Measurements from ENCODE around the gene ZCCHC17.
A peak's percentile ranks its signal among the peaks of the same experiment; 100 is the strongest.
"Not testable (repeated sequence)": the region's sequence is repeated elsewhere in the genome, so short reads cannot be mapped to it uniquely, and the experiment has no call there.

Gene ZCCHC17

GRCh38 chr1:31296486-31297276 lies at the start of gene ZCCHC17, which contains the start of gene SNRNP40:
ZCCHC17 (plus strand) TSS chr1:31297032; CDS start chr1:31310099, 13,067 bp downstream.
SNRNP40 (minus strand) TSS chr1:31296788; CDS start chr1:31296751, 37 bp downstream.
- DNase-seq (ENCODE audit: low read depth in 4 of 4, low spot score in 1 of 4): peak; percentile 66 to 87 (median 78)

GRCh38 chr1:31248276-31248675 lies 48.6 kb upstream of the ZCCHC17 start:
- DNase-seq (ENCODE audit: low read depth in 4 of 4, low spot score in 1 of 4): no peak

- DNase-seq (ENCODE audit: low read depth in 4 of 4, low spot score in 1 of 4): no peak
Measured at GRCh38 chr1:31249854-31250253, 47.0 kb upstream of the ZCCHC17 start.

- no peak for DNase-seq (ENCODE audit: low read depth in 4 of 4, low spot score in 1 of 4)
Measured at GRCh38 chr1:31257213-31257612, 39.6 kb upstream of the ZCCHC17 start.

GRCh38 chr1:31258581-31258980 lies 38.3 kb upstream of the ZCCHC17 start:
- DNase-seq (ENCODE audit: low read depth in 4 of 4, low spot score in 1 of 4): no peak

- DNase-seq (ENCODE audit: low read depth in 4 of 4, low spot score in 1 of 4): no peak
Measured at GRCh38 chr1:31259746-31260145, 37.1 kb upstream of the ZCCHC17 start.

- DNase-seq (ENCODE audit: low read depth in 4 of 4, low spot score in 1 of 4): no peak
Measured at GRCh38 chr1:31261916-31262315, 34.9 kb upstream of the ZCCHC17 start.

GRCh38 chr1:31262393-31262792 lies 34.4 kb upstream of the ZCCHC17 start:
- DNase-seq (ENCODE audit: low read depth in 4 of 4, low spot score in 1 of 4): not testable (repeated sequence)

- DNase-seq (ENCODE audit: low read depth in 4 of 4, low spot score in 1 of 4): no peak
Measured at GRCh38 chr1:31263408-31263807, 33.4 kb upstream of the ZCCHC17 start.

GRCh38 chr1:31264790-31265386 lies 31.9 kb upstream of the ZCCHC17 start:
- no peak for DNase-seq (ENCODE audit: low read depth in 4 of 4, low spot score in 1 of 4)

GRCh38 chr1:31266547-31266946 lies 30.3 kb upstream of the ZCCHC17 start:
- no peak for DNase-seq (ENCODE audit: low read depth in 4 of 4, low spot score in 1 of 4)

- DNase-seq (ENCODE audit: low read depth in 4 of 4, low spot score in 1 of 4): no peak
Measured at GRCh38 chr1:31272369-31272768, 24.5 kb upstream of the ZCCHC17 start.

GRCh38 chr1:31273619-31274018 lies 23.2 kb upstream of the ZCCHC17 start:
- DNase-seq (ENCODE audit: low read depth in 4 of 4, low spot score in 1 of 4): no peak

- DNase-seq (ENCODE audit: low read depth in 4 of 4, low spot score in 1 of 4): not testable (repeated sequence)
Measured at GRCh38 chr1:31282426-31282825, 14.4 kb upstream of the ZCCHC17 start.

GRCh38 chr1:31287791-31288190 lies 9.0 kb upstream of the ZCCHC17 start:
- DNase-seq (ENCODE audit: low read depth in 4 of 4, low spot score in 1 of 4): not testable (repeated sequence)

- DNase-seq (ENCODE audit: low read depth in 4 of 4, low spot score in 1 of 4): no peak
Measured at GRCh38 chr1:31289021-31289420, 7.8 kb upstream of the ZCCHC17 start.

- no peak for DNase-seq (ENCODE audit: low read depth in 4 of 4, low spot score in 1 of 4)
Measured at GRCh38 chr1:31295874-31296485, 852 bp upstream of the ZCCHC17 start.

GRCh38 chr1:31297277-31298247 lies 730 bp downstream of the ZCCHC17 start:
- no peak for DNase-seq (ENCODE audit: low read depth in 4 of 4, low spot score in 1 of 4)

- DNase-seq (ENCODE audit: low read depth in 4 of 4, low spot score in 1 of 4): no peak
Measured at GRCh38 chr1:31299365-31299764, 2.5 kb downstream of the ZCCHC17 start.

GRCh38 chr1:31300193-31300592 lies 3.4 kb downstream of the ZCCHC17 start:
- DNase-seq (ENCODE audit: low read depth in 4 of 4, low spot score in 1 of 4): no peak

Data from stimulated activated CD4-positive, alpha-beta T cell treated with anti-CD3 and anti-CD28 coated beads, Interleukin-1b, Interleukin-23, amount 100 ng/mL, for 24 hours (primary cell).